ENCODE data around the gene SLC27A2.
"Not testable (repeated sequence)": the region's sequence is repeated elsewhere in the genome, so short reads cannot be mapped to it uniquely, and the experiment has no call there.

The SLC27A2 gene

DNA sequence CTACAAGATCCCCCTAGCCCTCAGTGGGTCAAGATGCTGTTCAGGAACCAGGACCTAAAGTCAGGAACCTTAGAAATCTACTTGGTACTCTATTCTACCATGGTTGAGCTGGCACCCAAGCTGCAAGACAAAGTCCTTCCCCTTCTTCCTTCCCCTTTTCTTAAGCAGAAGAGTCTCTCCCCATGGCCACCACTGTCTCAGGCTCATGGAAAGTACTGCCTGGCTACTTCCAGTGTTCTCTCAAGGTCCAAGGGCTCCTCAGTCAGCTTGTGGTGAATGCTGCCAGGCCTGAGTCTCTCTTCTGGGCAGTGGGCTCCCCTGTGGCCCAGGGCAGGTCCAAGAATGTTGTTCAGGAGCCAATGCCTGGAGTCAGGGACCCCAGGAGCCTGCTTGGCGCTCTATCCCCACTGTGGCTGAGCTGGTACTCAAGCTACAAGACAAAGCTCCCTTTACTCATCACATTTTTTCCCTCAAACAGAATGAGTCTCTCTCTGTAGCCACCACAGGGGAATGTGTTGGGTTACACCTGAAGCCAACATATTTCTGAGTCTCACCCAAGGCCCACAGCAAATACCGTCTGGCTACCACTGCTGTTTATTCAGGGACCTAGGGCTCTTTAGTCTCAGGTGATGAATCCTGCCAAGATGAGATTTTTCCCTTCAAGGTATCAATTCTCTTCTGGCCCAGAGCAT, 18.1 kb upstream of the SLC27A2 start:
- DNase-seq = no peak

DNA sequence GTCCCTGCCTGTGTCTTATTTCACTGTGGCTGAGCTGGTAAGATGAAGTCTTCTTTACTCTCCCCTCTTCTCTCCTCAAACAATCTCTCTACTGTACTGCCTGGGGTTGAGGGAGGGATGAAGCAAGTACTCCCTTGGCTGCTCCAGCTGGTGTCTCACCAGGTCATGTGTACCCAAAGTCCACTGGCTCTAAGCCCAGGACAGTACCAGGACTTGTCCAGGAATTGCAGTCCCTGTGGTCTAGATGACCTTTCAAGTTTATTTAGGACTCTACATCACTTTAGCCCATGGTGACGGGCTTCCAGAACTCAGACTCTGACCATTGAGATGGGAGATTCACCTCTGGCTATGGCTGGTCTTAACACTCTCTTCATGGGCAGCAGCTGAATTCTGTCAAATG, 17.5 kb upstream of the SLC27A2 start:
- no peak for DNase-seq

DNA sequence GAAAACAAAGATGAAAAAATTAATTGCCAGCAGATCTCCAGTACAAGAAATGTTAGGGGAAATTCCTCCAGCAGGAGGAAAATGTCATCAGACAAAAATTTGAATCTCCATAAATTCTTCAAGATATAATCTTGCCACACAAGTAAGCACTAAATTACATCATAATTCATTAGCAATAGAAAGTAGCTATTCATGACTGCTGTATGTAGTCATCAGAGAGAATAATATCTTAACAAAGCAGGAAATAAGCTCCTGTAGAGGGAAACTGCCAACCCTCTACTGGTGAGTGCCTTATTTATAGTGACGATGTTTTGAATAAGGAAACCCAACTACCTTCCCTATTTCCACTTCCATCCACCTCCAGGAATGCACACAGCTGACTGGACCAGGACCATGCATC, 15.8 kb upstream of the SLC27A2 start:
- peak; percentile 81 for DNase-seq

DNA sequence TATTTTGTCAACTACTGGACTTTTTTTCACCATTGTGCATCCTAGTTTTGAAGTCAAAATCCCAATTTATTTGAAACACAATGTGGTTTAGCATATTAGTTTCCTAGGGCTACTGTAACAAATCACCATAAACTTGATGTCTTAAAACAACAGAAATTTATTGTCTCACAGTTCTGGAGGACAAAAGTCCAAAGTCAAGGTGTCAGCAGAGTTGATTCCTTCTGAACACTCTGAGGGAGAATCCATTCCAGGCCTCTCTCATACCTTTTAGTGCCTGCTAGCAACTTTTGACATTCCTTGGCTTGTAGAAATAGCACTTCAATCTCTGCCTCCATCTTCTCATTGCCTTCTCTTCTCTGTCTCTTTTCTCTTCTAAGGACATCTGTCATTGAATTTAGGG, 14.9 kb upstream of the SLC27A2 start:
- DNase-seq = no peak

DNA sequence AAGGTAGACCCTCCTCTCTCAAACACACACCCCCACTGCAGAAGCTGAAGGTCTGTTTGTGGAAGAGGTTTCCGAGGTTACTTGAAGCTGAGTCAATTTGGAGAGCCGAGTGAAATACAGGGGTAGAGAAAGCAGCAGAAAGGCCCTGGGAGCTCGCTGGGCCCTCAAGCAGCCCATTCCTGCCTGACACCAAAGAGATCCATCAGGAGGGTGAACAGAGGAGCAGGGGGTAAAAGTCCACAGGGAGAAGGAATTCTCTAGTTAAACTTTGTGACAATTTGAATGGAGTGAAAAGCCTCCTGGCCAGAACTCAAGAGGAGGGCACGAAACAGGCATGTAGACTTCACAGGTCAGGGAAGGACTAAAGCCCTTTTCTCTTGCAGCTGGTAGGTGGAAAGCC, 13.6 kb upstream of the SLC27A2 start:
- DNase-seq = no peak

DNA sequence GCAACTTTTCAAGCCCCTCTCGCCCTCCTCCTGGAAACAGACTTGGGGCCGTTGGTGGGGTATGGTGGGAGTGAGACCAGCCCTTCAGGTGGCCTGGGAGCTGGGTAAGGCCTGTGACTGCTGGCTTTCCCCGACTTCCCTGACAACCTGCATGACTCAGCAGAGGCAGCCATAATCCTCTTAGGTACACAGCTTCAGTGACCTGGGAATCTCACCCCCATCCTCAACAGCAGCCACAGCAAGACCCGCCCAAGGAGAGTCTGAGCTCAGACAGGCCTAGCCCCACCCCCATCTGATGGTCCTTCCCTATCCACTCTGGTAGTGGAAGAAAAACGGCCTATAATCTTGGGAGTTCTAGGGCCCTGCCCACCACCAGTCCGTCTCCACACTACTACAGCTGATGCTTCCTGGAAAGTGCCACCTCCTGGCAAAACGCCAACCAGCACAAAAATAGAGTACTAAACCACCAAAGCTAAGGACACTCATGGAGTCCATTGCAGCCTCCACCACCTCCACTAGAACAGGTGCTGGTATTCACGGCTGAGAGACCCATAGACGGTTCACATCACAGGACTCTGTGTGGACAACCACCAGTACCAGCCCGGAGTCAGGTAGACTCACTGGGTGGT, 13.1 kb upstream of the SLC27A2 start:
- no peak for DNase-seq

DNA sequence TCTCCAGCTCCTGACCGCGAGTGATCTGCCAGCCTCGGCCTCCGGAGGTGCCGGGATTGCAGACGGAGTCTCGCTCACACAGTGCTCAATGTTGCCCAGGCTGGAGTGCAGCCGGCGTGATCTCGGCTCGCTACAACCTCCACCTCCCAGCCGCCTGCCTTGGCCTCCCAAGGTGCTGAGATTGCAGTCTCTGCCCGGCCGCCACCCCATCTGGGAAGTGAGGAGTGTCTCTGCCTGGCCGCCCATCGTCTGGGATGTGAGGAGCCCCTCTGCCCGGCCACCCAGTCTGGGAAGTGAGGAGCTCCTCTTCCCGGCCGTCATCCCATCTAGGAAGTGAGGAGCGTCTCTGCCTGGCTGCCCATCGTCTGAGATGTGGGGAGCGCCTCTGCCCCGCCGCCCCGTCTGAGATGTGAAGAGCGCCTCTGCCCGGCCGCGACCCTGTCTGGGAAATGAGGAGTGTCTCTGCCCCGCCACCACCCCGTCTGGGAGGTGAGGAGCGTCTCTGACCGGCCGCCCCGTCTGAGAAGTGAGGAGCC, 9.6 kb upstream of the SLC27A2 start:
- DNase-seq = not testable (repeated sequence)

DNA sequence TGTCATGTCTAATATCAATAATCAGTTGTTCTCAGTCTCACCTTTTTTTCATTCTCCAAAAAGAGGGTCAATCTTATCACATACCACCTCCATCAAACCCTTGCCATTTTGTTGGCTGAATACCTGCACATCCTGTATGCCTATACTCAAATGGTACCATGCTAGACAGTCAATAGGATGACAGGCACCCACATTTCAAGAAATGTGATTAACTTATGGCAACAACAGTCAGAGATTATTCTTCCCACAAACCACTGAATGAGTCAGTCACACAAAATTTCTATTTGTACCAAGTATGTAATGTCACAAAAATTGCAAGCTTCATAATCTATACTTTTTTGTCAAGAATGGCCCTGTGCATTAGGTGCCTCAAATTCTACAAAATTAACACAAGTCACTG, 5.1 kb upstream of the SLC27A2 start:
- DNase-seq = peak; percentile 7

DNA sequence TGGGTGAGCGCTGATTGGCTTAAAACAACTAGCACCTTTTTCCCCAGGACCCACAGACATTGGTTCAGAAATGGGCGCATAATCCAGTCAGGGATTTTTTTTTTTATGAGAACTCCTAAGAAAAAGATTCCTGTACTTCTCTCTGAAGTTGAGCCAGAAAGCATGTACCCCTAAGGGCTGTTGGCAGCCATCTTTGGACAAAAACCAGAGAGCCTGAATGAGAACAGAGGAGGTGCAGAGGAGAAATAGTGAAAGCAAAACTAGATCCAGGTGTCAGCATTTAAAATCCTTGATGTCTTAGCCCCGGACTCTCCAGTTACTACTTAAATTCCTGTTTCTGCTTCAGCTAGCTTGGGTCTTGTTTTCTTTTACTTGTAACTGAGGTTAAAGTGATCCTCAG, 1.9 kb upstream of the SLC27A2 start:
- no peak for DNase-seq

DNA sequence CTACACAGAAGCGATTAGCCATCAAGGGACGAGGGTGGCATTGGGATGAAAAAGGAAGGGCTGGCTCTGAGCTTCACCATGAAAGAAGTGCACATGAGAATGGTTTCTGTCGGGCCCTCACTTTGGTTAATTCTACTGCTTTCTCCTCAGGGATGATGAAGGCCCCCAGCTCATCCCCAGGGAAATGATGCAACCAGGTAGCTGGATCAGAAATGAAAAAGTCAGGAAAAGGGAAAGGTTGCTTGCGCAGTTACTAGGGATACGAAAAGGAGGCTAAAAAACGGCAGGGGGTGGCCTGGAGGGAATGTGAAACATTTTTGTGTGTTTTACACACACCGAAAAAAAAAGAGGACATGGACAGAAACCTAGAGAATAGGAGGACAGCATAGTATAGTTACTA, 1.4 kb upstream of the SLC27A2 start:
- DNase-seq = no peak

DNA sequence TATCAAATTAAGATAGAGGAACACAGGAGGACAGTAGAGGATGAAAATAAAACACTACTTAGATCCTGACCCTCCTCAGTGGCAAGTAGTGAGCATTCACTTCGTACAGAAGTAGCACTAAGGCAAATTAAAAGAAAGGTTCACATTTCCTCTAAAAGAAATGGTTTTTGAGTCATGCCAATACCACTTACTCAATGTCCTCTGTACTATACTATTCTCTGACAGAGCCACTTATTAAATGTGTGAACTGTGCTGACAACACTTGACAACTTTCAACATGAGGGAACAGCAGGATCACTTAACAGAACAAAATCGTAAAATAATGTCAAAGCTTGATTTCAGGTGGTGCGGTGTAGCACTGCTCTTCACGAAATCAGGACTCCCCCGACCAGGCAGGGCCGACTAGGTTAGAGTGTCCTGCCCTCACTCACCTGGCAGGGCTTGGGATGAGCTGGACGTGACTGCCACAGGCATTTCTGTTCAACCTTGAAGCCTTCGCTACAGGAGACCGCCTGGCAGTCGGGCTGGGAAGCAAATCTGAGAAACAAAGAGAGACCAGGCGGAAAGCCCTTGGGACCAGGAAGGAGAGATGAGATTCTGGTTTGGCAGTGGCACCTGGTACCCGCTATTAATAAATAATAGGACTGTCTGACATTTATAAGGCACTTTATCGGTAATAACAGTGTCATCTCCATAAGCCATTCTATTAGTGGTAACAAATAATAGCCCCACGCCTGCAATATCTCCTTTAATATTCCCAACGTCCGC, 611 bp upstream of the SLC27A2 start:
- no peak for DNase-seq

DNA sequence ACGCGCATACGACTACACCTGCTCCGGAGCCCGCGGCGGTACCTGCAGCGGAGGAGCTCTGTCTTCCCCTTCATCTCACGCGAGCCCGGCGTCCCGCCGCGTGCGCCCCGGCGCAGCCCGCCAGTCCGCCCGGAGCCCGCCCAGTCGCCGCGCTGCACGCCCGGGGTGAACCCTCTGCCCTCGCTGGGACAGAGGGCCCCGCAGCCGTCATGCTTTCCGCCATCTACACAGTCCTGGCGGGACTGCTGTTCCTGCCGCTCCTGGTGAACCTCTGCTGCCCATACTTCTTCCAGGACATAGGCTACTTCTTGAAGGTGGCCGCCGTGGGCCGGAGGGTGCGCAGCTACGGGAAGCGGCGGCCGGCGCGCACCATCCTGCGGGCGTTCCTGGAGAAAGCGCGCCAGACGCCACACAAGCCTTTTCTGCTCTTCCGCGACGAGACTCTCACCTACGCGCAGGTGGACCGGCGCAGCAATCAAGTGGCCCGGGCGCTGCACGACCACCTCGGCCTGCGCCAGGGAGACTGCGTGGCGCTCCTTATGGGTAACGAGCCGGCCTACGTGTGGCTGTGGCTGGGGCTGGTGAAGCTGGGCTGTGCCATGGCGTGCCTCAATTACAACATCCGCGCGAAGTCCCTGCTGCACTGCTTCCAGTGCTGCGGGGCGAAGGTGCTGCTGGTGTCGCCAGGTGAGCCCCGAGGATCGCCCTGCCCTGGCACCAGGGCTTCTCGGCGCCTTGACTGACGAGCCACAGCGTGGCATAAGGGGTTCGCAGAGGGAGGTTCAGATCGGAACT, 420 bp downstream of the SLC27A2 start:
- no peak for DNase-seq

DNA sequence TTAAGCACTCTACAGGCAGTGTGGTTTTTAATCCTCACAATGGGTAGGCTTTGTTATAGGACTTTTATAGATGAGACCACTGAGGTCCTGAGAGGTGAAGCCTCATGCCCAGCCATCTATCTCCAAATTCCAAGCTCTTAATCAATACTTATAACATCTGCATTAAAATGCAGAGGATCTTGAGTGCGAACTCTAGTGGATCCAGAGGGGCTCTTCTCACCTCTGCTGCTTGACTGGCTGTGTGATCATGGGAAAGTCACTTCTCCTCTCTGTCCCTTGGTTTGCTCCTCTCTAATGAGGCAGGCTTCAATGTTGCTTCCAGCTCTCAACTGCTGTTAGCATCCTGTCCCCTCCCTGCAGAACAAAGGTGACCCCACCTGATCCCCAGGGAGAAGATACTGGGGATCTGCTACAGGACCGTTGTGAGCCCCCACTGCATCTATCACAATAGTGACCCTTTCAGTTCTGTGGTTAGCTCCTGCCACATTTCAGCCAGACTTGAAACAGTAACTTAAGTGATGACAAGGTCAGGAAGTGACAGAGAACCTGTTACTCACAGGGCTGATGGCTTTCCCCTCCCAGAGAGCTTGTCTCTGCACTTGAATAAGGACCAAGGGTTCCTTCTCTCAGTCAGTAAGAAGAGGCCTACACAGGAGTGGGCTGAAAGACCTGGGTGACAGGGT, 1.3 kb downstream of the SLC27A2 start:
- DNase-seq = no peak

DNA sequence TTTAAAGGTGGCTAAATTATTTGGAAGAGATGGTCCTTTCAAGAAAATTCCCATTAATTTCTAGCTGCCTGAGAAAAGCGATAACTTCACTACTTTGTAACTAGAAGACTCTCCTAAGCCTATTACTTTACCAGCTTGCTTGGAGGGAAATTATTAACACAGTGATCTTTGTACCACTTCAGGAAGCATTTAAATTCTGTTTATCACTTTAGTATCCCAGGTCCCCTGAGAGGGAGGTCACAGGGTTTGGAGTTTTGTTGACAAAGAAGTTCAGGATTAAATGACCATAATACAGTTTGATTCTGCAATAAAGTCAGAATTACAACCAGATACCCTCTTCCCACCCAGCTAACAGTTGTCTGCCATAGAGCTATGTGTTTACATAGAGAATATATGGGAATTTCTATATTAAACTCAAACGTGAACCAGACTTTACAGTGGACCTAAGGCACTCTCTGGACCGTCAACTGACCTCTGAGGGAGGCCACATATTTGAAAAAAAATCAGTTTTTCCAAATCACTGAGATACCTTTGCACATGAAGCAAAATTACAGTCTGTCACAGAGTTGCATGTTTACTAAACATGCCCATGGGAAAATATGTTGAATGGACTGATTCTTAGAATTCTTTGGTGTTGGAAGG, 3.0 kb downstream of the SLC27A2 start:
- DNase-seq = no peak

DNA sequence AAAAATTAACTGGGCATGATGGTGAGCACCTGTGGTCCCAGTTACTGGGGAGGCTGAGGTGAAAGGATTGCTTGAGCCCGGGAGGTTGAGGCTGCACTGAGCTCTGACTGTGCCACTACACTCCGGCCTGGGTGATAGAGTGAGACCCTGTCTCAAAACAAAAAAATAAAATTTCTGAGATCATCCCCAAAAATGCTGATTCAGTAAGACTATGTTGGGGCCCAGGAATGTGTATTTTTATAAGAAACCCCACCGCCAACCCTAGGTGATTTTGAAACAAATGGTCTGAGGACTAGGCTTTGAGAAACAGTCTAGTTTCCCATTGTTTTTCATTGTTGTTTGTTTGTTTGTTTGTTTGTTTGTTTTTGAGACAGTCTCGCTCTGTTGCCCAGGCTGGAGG, 4.1 kb downstream of the SLC27A2 start:
- no peak for DNase-seq

DNA sequence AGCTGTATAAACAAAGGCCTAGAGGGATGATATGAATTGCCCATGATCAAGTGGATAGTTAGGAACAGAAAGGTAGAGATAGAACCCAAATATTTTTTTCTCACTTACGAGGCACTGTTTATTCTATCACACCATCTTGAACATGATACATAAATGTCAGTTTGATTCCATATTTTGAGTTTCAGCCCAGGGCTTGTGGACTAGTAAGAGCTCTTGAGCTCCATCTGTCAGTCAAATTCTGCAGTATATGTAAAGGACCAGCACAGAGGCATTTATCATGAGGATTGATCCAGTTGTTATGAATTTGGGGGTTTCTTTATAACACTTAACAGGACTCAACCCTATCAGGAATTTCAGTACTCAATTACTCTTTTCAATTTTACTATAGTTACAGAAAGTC, 4.8 kb downstream of the SLC27A2 start:
- no peak for DNase-seq

DNA sequence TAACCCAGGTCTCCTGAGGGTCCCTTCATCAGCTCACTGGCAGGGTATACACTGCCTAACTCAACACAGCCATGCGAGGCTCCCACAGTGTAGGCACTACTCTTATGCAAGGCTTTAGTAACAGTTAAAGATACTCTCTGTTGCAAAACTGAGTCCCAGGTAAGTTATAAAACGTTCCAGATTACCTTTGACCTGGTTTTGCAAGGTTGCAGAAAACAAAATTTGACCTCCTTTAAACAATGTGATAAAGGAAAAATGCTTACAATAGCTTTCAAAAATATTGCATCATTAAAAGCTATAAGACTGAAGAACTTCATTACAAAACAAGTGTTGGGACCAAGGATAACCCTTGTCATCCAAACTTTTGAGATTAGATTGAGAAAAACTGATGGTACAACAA, 5.5 kb downstream of the SLC27A2 start:
- DNase-seq = no peak

DNA sequence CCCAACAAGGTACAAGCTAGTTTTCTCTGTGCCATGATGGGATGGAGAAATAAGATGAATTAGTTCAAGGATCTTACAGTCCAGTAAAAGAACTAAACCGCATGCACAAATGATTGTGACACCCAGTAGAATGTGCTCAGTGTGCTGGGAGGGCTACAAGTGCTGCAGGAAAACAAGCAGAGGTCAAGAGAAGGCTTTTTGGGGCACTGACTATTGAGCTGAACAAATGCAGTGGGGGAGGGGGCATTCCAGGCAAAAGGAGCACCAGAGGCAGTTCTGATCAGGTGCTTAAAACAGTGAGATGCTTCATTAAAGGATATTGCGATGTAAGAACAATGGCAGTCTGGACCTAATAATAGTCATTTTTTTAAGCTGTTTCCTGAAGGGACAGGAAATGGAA, 6.0 kb downstream of the SLC27A2 start:
- DNase-seq = no peak

DNA sequence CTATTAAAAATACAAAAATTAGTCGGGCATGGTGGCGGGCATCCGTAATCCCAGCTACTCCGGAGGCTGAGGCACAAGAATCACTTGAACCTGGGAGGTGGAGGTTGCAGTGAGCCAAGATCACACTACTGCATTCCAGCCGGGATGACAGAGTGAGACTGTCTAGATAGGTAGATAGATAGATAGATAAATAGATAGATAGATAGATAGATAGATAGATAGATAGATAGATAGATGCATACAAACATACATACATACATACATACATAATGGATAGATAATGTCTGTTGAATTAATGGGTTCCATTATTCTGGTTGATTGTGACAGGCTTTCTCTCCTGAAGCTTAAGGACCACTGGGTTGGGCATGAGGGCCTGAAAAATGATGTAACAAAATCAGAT, 6.8 kb downstream of the SLC27A2 start:
- DNase-seq = not testable (repeated sequence)

DNA sequence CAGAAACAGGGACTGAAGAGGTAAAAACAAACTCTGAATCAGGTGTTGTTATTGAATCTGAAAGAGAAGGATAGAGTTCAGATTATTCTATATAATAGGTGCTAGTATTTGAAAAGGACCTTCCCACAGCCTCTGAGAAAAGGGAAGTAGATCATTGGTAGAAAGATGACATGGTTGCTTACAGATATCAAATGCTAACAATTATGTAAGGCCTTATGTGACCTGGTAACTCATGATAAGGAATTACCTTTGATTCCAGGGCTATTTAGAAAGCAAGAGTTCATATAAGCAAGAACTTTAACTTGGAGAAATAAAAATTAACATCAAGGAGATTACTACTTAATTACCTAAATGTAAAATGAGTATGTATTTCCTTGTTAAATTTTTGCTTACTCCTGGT, 7.6 kb downstream of the SLC27A2 start:
- no peak for DNase-seq

DNA sequence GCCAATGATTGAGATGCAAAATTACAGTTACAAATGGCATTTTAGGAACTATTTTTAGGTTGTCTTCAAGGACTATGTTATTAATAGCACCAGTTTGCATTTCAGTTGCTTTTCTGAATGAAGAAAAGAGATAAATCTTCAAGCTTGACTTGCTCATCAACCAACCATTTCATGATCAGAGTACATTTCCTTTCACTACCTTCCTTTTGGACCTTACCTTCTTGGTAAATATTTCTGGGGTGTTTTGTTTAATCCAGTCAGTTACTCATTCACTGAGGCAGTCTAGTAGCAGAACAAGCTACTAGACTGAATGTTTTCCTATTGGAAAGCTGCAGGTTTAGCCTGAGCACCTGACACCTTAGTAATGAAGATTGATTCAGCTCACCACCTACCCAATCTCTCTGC, 8.2 kb downstream of the SLC27A2 start:
- no peak for DNase-seq

DNA sequence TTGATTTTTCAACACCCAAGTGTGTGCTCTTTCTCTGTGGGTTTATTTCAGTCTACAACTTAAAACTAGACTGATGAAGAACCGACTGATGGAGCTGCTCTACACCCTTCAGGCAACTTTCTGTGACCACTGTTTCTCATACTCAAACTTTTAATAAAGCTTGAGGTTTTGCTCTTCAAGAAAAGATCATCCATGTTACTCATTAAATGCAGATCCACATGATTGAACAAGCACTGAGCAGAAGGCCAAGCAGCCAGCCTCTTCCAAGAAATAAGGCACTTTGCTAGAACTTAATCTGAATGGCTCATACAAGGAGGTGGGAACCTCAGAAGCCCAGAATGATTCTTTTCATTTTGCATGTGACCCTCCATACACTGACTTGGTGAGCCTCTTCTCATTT, 8.7 kb downstream of the SLC27A2 start:
- no peak for DNase-seq
